MCF 10A (cell line): ENCODE measurements around the gene SDC4. TPM values are rescaled to one million over a fixed set of nuclear protein-coding genes. Genes with fewer than 3 reads are reported as not detected.

Experiments
- BruUV-seq: library from RNA; stranded (reverse); fragments of 400-500 nt; replicated peaks from 2 replicates; lab custom pipeline; 2021; lab: Mats Ljungman, UMichigan
- CTCF ChIA-PET: fragments of 300-600 bp; sonication (Branson Sonifier 250); formaldehyde crosslinking; extraction: SDS; loops from one replicate; lab custom pipeline; 2021; ENCODE audit warnings: antibody characterized with exemption, inconsistent platforms; lab: Yijun Ruan, JAX
- POLR2A ChIA-PET: fragments of 300-600, 350-650 bp; sonication (Branson Sonifier 250); formaldehyde crosslinking; extraction: SDS; loops from one replicate; lab custom pipeline; 2020; ENCODE audit warnings: antibody characterized with exemption, inconsistent platforms; lab: Yijun Ruan, JAX
- DNase-seq: peaks from one replicate; pipeline ENCODE4 v3.0.0-alpha.2; 2018; ENCODE audit not compliant: unreplicated experiment
- H3K27ac Mint-ChIP-seq: one replicate; pipeline ENCODE4 v1.8.0; 2022; ENCODE audit warnings: mild to moderate bottlenecking, low read depth, mixed read lengths; ENCODE audit not compliant: unreplicated experiment
- H3K27me3 Mint-ChIP-seq: one replicate; pipeline ENCODE4 v1.8.0; 2022; ENCODE audit warnings: mixed read lengths; ENCODE audit not compliant: insufficient read depth, unreplicated experiment
- H3K36me3 Mint-ChIP-seq: one replicate; pipeline ENCODE4 v1.8.0; 2022; ENCODE audit warnings: mild to moderate bottlenecking, moderate library complexity, mixed read lengths; ENCODE audit not compliant: insufficient read depth, unreplicated experiment
- H3K4me1 Mint-ChIP-seq: one replicate; pipeline ENCODE4 v1.8.0; 2022; ENCODE audit warnings: mixed read lengths; ENCODE audit not compliant: insufficient read depth, unreplicated experiment
- H3K4me3 Mint-ChIP-seq: one replicate; pipeline ENCODE4 v1.8.0; 2022; ENCODE audit warnings: mild to moderate bottlenecking, moderate library complexity, mixed read lengths; ENCODE audit not compliant: unreplicated experiment
- H3K9me3 Mint-ChIP-seq: one replicate; pipeline ENCODE4 v1.8.0; 2022; ENCODE audit warnings: mixed read lengths; ENCODE audit not compliant: unreplicated experiment
- intact Hi-C: fragments of 100-400 bp; cut with micrococcal nuclease; formaldehyde crosslinking; loops from 2 replicates; pipeline ENCODE4 v1.14.1; 2022
- total RNA-seq: library from RNA; stranded (reverse); gene quantifications from 2 replicates; pipeline ENCODE4 v1.2.3, GENCODE V29; 2022
- TF ChIP-seq, protein P1 (sequence below): fragments of 200-600 bp; IDR thresholded peaks from one replicate; pipeline ENCODE4 v1.8.0; 2022; ENCODE audit warnings: antibody characterized with exemption, mild to moderate bottlenecking; ENCODE audit not compliant: unreplicated experiment

The SDC4 gene
- total RNA-seq, 1 experiment from 2014 or later, result 209 TPM

DNA sequence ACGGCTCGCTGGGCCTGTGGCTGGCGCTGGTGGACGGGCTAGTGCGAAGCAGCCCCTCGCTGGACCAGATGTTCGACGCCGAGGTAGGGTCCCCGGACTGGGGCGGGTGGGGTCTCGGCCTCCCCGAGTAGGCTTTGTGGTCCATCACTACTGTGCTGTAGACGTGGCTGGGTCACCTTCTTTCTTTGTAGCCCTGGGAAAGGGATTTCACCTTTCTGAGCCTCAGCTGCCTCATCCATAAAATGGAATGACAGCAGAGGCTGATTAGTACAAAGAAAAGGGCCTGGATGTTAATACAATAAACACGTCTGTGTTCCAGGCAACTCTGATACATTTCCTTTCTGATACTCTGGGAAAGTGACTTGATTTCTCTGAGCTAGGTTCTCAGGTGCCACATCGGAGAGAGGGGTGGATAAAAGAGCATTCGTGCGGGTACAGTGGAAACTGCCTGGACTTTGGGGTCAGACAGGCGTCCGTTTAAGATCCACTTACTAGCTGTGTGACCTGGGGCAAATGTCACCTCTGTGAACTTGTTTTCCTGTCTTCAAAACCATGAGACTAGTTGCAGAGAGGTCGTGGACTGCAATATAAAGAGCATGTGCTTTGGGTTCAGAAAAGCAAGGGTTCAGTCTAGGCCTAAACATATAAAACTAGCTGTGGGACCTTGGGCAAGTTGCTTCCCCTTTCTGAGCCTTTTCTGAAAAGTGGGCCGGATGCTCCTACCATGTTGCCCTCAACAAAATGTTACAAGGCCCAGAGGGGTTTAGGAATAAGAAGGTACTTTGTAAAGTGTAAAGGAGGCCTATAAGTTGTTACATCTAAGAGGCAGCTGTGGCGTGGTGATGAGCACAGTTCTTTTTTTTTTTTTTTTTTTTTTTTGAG lies 15.6 kb upstream of the SDC4 start:
- peak overlapping the region; percentile 95 for H3K27ac Mint-ChIP-seq
- peaks cover 22% of the 10 kb centered on the region for H3K4me1 Mint-ChIP-seq
- no peaks in the 10 kb centered on the region for H3K9me3 Mint-ChIP-seq
- ChIA-PET POLR2A (interaction anchor here (0.7 to 34.6 kb wide), 30 partner anchors 7 to 453 kb away, joined by 3 to 1328 read pairs (median 5); partner anchors contain the start of genes DNTTIP1, PI3, PIGT and SDC4), CTCF (interaction anchor here (0.5 to 12.8 kb wide), 42 partner anchors 8 to 441 kb away, joined by 3 to 123 read pairs (median 4); partner anchors contain the start of genes DBNDD2, PIGT, SDC4 and TP53TG5)
- BruUV-seq, result TSS peak; percentile 27
- intact Hi-C loops, result loop anchor here (1.0 to 5.0 kb wide), 4 partner anchors 28 to 73 kb away; partner anchors contain the start of gene PIGT
- DNase-seq, result no peak
- H3K36me3 Mint-ChIP-seq, result peaks cover 38% of the 10 kb centered on the region
- TF ChIP-seq, protein P1, sequence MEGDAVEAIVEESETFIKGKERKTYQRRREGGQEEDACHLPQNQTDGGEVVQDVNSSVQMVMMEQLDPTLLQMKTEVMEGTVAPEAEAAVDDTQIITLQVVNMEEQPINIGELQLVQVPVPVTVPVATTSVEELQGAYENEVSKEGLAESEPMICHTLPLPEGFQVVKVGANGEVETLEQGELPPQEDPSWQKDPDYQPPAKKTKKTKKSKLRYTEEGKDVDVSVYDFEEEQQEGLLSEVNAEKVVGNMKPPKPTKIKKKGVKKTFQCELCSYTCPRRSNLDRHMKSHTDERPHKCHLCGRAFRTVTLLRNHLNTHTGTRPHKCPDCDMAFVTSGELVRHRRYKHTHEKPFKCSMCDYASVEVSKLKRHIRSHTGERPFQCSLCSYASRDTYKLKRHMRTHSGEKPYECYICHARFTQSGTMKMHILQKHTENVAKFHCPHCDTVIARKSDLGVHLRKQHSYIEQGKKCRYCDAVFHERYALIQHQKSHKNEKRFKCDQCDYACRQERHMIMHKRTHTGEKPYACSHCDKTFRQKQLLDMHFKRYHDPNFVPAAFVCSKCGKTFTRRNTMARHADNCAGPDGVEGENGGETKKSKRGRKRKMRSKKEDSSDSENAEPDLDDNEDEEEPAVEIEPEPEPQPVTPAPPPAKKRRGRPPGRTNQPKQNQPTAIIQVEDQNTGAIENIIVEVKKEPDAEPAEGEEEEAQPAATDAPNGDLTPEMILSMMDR, result no peak
- no peaks in the 10 kb centered on the region for H3K27me3 Mint-ChIP-seq
- H3K4me3 Mint-ChIP-seq, result peak overlapping the region; percentile 97

DNA sequence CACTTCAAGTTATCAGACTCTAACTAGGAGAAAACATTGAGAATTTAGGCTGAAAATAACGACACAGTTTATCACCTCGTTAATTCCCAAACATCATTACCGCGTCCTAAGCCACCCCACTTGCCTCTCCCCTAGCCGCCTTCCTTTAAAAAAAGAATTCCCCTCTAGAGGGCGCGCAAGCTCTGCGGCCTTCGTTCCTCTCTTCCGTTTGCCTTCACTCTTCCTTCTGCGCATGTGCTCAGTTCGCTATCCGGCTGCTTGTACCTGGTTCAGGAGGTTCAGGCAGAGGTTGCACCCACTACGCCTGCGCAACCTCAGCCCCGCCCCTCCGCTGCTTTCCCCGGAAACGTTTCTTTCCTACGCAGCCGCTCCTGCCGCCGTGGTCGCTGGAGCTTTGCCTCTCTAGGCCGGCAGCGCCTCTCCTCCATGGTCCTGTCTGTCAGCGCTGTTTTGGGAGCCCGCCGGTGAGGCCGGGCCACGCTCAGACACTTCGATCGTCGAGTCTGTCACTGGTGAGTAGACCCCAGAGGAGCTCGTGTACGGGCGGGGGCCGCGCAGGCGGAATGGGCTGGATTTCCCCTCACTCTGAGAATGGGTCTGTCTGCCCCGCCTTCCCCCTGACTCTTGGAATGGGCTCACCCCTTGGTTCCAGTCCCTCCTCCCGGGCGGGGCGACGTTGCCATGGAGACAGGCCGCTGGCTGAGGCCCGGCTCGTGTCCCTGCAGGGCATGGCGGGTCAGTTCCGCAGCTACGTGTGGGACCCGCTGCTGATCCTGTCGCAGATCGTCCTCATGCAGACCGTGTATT lies 14.8 kb upstream of the SDC4 start, which contains the start of gene SYS1:
Gene SYS1, plus strand, starts transcription at position 353 of the 807 bp plus-strand sequence. Its CDS starts 376 bp downstream, at position 729.
- H3K27me3 Mint-ChIP-seq, result no peaks in the 10 kb centered on the region
- peak within 1 kb of the TSS; percentile 95 for H3K27ac Mint-ChIP-seq
- peak; percentile 99 for DNase-seq
- no TSS peak for BruUV-seq
- intact Hi-C loops, result loop anchor here (1.0 to 5.0 kb wide), 4 partner anchors 27 to 74 kb away; partner anchors contain the start of gene PIGT
- TF ChIP-seq, protein P1, result peak; percentile 67
- peaks cover 30% of the 10 kb centered on the region for H3K36me3 Mint-ChIP-seq
- no peaks in the 10 kb centered on the region for H3K9me3 Mint-ChIP-seq
- ChIA-PET CTCF (interaction anchor here (0.5 to 12.8 kb wide), 59 partner anchors 8 to 442 kb away, joined by 3 to 123 read pairs (median 4); partner anchors contain the start of genes DBNDD2, PIGT, SDC4 and TP53TG5), POLR2A (interaction anchor here (0.7 to 34.6 kb wide), 33 partner anchors 8 to 572 kb away, joined by 3 to 1328 read pairs (median 4); partner anchors contain the start of genes DNTTIP1, PCIF1, PI3 and PIGT)
- peak within 1 kb of the TSS; percentile 97 for H3K4me3 Mint-ChIP-seq
- H3K4me1 Mint-ChIP-seq, result peaks cover 30% of the 10 kb centered on the region

DNA sequence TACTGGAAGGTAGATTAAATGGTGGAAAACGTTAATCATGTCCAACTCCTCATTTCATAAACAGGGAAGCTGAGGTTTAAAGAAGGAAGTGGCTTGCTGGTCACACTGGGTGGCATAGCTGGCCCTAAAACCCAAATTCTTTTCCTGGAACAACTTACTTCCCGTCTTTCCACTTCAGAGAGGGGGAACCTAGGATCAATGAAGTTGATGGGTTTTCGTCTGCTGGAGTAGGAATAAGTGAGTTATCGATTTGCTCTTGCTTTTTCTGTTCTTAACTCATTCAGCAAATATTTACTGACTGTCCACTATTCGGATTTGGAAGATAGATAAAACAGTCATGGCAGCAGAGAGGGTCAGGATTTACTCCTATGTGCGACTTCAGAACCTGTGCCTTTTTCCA lies 13.6 kb upstream of the SDC4 start:
- Mint-ChIP-seq H3K4me1 (peaks cover 38% of the 10 kb centered on the region), H3K9me3 (no peaks in the 10 kb centered on the region), H3K36me3 (peaks cover 19% of the 10 kb centered on the region), H3K27me3 (no peaks in the 10 kb centered on the region), H3K27ac (peak overlapping the region; percentile 95), H3K4me3 (no peak overlapping the region)
- intact Hi-C loops, result loop anchor here (2.0 to 5.0 kb wide), 2 partner anchors 43 to 56 kb away; partner anchors contain the start of gene PIGT
- TF ChIP-seq, protein P1, result no peak
- CTCF ChIA-PET, result interaction anchor here (0.6 to 12.8 kb wide), 17 partner anchors 10 to 418 kb away, joined by 3 to 123 read pairs (median 10); partner anchors contain the start of genes DBNDD2, PIGT, SDC4 and TP53TG5
- POLR2A ChIA-PET, result interaction anchor here (0.7 to 34.6 kb wide), 5 partner anchors 26 to 409 kb away, joined by 3 to 1328 read pairs (median 8); partner anchors contain the start of genes PIGT and SDC4
- BruUV-seq, result no TSS peak
- no peak for DNase-seq
